ENCODE measurements around the gene RASGRP2.

The RASGRP2 gene

DNA sequence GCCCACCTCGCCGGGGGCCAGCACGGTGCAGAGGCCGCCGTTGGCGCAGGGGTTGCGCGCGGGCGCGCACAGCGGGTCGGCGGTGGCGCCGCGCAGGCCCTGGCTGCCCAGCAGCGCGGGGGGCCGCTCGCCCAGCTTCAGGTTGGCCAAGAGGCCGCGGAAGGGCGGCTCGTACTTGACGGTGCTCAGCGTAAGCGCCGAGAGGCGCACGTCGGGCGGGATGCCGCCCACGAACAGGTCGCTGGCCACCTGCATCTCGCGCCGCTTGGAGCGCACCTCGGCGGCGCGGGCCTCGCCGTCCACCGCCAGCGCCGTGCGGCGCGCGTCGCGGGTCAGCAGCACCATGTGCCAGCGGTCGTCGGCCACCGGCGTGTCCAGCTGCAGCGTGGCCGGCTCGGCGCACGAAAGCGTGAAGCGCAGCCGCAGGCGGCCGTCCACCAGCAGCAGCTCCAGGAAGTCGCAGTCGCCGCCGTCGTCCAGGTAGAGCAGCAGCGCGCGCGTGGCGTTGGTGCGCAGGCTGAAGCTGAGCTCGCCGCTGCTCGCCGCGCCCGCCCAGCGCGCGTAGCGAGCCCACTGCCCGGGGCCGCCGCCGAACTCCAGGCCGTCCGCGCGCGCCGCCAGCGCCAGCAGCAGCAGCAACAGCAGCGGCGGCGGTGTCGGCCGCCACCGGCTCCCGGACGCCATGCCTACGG lies 30.8 kb downstream of the RASGRP2 start:
- Mint-ChIP-seq H3K4me3 (no peak overlapping the region), H3K36me3 (ENCODE audit: low read depth) (no peaks in the 10 kb centered on the region), H3K4me1 (peaks cover 20% of the 10 kb centered on the region), H3K9me3 (no peaks in the 10 kb centered on the region), H3K27ac (no peak overlapping the region), H3K27me3 (ENCODE audit: low read depth) (peaks cover 86% of the 10 kb centered on the region)
- TF ChIP-seq CTCF (IDR thresholded peaks at IDR 0.05; ENCODE audit: unreplicated experiment in 3 of 3): no peak

DNA sequence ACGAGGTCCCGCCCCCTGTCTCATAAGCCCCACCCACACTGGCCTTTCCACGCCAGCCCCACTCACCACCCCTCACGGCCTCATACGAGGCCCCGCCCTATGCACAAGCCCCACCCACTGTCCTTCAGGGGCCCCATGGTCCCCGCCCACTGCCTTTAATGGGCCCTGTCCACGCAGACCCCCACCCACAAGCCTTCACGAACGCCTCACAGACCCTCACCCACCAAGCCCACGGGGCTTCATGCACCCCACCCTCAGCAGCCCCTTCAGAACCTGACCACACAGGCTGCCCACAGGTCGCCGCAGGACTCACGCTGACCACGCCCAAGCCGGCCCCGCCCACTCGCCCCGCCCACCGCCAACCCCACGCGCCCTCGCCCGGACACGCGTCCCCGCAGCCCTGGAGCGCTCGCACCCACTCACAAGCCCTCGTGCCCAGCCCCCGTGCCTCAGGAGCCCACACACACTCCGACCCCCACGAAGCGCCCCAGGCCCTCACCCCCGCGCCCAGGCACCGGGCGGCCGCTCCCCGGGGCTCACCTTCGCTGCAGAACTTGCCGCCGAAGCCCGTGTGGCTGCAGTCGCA lies 31.4 kb downstream of the RASGRP2 start:
- no peak overlapping the region for H3K27ac Mint-ChIP-seq
- no peaks in the 10 kb centered on the region for H3K9me3 Mint-ChIP-seq
- peak overlapping the region; percentile 19 to 59 (median 35) for H3K4me3 Mint-ChIP-seq
- peaks cover 86% of the 10 kb centered on the region for H3K27me3 Mint-ChIP-seq (ENCODE audit: low read depth)
- TF ChIP-seq CTCF (IDR thresholded peaks at IDR 0.05; ENCODE audit: unreplicated experiment in 3 of 3): no peak
- no peaks in the 10 kb centered on the region for H3K36me3 Mint-ChIP-seq (ENCODE audit: low read depth)
- peaks cover 20% of the 10 kb centered on the region for H3K4me1 Mint-ChIP-seq

DNA sequence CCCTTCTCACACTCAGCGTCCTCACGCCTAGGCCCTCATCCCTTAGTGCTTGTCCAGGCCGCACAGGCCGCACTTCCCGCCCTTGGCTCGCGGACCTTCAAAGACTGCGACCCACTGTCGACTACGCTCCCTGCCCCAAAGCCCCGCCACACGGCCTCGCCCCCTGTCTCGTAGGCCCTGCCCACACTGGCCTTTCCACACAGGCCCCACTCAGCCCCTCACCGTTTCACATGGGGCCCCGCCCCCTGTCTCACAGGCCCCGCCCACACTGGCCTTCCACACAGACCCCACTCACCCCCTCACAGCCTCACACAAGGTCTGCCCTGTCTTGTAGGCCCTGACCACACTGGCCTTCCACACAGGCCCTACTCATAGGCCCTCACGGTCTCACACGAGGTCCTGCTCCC lies 32.0 kb downstream of the RASGRP2 start:
- H3K36me3 Mint-ChIP-seq (ENCODE audit: low read depth): no peaks in the 10 kb centered on the region
- H3K9me3 Mint-ChIP-seq: no peaks in the 10 kb centered on the region
- TF ChIP-seq CTCF (IDR thresholded peaks at IDR 0.05; ENCODE audit: unreplicated experiment in 3 of 3): no peak
- H3K27ac Mint-ChIP-seq: no peak overlapping the region
- peaks cover 82% of the 10 kb centered on the region for H3K27me3 Mint-ChIP-seq (ENCODE audit: low read depth)
- peaks cover 20% of the 10 kb centered on the region for H3K4me1 Mint-ChIP-seq
- H3K4me3 Mint-ChIP-seq: peak overlapping the region; percentile 19 to 59 (median 52)

DNA sequence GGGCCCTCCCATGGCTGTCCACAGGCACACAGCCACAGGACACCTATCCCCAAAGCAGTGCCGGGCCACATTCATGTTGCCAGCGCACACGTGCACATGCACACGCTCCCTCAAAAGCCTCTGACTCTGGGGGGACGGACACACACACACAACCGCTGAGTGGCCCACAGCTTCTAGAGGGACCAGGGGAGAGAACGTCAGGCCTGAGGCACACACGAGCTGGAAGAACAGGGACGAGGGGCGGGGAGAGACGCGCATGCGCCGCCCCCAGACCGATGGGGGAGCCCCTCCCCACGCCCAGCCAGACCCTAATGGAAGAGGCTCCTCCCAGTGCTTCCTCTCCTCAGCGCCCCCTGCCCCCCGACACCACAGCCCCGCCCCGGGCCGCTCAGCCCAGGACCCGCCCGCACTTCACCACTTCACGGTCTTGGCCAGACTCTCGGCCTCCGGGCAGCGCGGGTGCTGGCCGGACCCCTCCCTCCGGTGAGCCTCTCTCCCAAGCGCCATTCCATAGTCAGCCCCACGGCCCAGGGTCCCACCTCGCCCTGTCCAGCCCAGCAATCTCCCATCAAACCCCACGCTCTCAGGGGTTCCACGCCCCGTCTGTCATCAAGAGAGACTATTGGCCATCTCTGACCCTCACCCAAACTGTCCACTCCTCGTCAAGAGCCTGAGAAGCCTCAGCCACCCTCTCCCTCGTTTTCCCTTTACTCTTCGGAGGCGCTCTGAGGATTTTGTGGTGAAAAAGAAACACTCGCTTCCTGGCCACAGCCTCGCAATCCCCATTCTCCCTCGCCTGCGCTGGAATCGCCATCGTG lies 32.6 kb downstream of the RASGRP2 start:
- Mint-ChIP-seq H3K27ac (no peak overlapping the region), H3K4me3 (peak overlapping the region in 2 of 3 experiments; percentile 52 to 59)

DNA sequence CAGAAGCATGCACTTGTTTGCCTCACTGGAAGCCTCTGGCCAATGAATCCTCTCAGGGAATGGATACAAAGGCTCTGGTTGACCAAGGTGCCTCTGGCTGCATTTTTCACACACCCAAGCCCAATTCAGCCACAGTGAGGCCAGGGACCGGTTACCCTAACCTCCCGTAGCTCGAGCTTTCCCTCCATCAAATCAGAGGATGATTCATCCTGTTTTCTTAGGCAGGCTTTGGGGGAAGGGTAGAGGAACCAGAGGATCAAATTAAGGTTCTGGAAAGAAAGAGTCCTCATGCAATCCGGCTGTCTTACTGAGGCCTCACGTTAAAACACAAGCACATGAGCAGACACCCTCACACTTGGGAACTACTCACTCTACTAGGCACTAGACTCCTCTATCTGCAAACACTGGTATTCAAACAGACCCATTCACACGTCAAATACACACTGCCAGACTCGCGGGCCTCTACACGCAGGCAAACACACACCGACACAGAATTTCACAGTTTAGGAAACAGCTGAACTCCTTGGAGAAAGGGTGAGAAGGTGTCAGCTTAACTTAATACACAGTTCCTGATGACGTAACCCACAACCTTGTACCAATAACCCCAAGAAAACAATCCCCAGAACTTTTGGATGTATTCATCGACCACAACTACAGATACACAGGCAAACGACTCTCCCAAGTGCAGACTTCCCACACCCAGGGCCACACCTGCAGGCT lies 33.4 kb downstream of the RASGRP2 start:
- TF ChIP-seq CTCF (IDR thresholded peaks at IDR 0.05; ENCODE audit: unreplicated experiment in 3 of 3): no peak
- Mint-ChIP-seq H3K27ac (no peak overlapping the region), H3K4me1 (peaks cover 20% of the 10 kb centered on the region), H3K27me3 (ENCODE audit: low read depth) (peaks cover 78% of the 10 kb centered on the region), H3K36me3 (ENCODE audit: low read depth) (no peaks in the 10 kb centered on the region), H3K4me3 (peak overlapping the region in 2 of 3 experiments; percentile 23 to 36), H3K9me3 (no peaks in the 10 kb centered on the region)

More for the DNA sequence above, 32.6 kb downstream of the RASGRP2 start:
- Mint-ChIP-seq H3K27me3 (ENCODE audit: low read depth) (peaks cover 82% of the 10 kb centered on the region), H3K4me1 (peaks cover 20% of the 10 kb centered on the region), H3K36me3 (ENCODE audit: low read depth) (no peaks in the 10 kb centered on the region), H3K9me3 (no peaks in the 10 kb centered on the region)
- no peak for TF ChIP-seq CTCF (IDR thresholded peaks at IDR 0.05; ENCODE audit: unreplicated experiment in 3 of 3)
